GM20431 (cell line): ENCODE measurements around the gene FOXO1.

Source experiments
- in situ Hi-C: fragments of 300-500 bp; cut with MseI, MboI; formaldehyde crosslinking; loops from one replicate; pipeline ENCODE4 v1.15.0; 2020; ENCODE audit warnings: low sequenced_read_pairs; ENCODE audit not compliant: unreplicated experiment

The FOXO1 gene

DNA sequence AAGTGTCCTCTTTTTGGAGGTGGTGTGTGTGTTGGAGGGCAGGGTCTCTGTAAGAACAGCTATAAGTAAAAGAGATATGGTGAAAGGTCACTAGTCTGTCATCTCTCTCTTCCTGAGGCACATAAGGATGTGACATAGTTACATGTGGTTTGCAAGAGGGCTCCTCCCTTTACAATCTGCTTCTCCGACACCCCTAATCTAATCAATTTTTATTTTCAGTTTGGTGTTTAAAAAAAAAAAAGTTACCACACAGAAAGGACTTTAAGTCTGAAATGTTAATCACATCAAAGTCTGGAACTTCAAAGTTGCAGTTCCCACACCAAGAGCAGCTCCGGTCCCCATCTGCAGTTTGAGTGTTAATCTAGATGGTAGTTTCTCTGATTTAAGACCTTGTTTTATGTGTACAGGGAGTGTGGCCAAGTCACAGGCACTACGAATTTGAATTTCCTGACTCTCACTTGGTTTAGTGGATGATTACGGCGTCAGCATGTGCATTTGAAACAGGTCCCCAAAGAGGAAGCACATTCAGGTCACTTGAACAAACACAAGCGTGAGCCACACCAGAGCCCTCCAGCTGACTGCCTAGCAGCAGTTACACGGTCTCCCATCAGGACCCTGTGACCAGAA is 53.1 kb downstream of the FOXO1 start:
- in situ Hi-C loops, result no loop called here

DNA sequence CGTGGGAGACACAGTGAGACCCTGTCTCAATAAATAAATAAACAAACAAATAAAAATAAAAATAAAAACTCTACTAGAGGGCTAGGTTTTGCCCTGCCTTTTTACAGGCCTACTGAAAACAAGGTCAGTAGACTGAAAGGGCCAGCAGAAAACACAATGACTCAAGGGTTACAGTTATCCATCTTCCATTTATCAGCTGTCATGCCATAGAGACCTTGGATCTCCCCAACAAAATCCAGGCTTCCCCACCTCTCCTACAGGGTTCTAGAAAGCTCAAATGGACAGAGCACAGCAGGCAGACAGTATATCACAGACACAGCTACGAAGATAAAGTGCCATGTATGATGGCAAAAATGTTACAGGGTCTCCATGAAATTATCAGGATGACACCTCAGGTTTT is 54.4 kb downstream of the FOXO1 start:
- in situ Hi-C loops, result no loop called here

DNA sequence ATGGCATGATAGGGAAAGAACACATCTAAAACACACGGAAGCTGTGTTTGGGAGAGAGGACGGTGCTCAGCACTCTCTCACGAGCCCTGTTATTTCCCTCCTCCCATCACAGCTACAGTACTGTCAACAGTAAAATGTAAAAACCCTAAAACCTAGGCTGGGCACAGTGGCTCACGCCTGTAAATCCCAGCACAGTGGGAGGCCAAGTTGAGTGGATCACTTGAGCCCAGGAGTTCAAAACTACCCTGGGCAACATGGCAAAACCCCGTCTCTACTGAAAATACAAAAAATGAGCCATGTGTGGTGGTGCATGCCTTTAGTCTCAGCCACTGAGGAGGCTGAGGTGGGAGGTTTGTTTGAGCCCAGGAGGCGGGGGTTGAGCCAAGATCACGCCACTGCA is 54.8 kb downstream of the FOXO1 start:
- in situ Hi-C loops, result no loop called here

DNA sequence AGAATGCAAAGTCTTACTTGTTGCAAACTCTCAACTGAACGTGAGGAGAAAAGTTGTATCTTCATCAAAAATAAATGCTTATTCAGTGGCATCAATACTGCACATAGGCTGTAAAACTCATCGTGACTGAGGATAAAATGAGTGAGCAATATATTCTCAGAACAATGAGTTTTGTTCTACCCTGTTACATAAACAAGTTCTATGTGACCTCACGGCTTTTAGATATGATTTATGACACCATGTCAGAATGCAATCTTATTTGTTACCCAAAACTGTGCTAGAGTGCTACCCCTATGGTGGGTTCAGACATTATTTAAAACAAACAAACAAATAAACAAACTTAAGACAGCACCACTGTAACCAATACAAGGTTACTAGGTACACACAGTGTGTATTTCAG is 55.4 kb downstream of the FOXO1 start:
- in situ Hi-C loops, result no loop called here

DNA sequence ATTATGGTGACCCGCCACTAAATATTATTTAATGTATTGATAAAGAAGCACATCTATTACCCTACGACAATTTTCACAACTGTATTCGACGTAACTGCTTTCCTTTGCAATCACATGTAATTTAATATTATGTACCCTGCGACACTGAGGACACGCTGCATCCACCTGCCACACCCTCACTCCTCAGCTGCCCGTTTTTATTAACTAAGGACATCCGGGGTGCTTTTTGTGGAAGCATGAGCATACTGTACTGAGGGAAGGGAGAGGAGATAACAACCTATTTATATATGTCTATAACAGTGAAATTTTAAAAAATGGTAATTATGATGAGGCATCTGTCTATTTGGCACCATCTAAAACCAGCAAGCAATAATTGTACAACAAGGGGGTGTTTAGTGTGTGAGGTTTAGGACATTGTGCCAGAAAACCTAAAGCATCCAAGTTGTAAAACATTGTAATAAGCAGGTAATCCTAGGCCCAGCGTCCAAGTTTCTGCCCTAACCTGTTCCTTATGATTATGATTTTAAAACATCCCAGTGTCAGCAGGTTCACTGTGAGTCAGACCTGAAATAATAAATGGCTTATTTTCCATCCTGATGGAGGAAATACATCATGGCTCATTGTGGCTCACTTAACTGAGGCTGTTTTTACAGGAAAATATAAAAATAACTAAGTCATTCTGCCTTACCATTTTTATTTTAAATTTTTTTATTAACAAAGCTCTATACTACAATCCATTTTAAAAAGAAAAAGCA is 56.3 kb downstream of the FOXO1 start:
- in situ Hi-C loops, result no loop called here

DNA sequence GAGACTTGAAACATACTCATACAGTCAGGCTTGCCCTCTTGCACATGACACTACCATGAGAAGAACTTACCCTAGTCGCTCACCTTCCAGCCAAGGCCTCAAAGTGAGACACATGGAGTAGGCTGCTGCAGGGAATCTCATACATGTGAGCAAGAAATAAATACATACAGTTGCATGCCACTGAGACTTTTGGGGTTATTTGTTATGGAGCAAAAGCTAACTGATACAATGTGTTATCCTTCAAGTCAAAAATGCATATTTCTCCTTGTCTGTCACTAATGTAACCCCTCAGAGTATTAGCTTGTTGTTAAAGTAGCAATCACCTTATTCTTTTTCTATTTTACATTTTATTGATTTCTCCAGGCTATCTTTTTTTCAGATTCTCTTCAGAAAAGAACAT is 58.1 kb downstream of the FOXO1 start:
- in situ Hi-C loops, result no loop called here

DNA sequence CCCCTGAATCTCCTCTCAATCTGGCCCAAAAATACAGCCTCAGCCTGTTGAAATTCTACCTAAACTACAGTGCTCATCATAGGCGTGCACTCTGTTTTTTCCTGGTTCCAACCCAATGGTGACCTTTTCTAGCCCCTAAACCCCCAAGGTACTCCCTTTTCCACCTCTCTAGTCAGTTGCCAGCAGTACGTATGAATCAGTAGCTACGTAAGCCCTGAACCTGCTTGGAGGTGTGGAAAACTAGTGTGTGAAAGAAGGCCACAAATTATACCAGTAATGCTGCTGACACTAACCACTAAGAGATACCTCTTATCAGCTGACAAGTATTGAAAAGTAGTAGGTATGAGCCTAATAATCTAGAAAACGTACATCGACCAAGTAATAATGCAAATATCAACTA is 60.9 kb downstream of the FOXO1 start:
- in situ Hi-C loops, result no loop called here

DNA sequence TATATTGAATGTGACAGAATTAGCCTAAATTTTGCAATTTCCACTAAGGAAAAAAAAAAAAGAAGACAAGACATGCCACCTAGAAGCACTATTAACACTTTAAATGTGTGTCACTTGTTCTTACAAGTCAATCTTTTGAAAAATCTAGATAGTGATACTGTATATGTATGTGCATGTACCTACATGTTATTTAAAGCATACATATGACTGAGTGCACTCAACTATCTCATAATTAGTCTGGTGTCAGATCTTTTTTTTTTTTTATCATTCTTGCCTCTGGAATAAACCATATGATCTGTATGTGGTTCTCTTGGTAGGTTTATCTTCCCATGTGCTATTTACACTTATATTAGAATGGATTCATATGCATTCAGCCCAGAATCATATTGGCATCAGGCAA is 62.3 kb downstream of the FOXO1 start:
- in situ Hi-C loops, result no loop called here

DNA sequence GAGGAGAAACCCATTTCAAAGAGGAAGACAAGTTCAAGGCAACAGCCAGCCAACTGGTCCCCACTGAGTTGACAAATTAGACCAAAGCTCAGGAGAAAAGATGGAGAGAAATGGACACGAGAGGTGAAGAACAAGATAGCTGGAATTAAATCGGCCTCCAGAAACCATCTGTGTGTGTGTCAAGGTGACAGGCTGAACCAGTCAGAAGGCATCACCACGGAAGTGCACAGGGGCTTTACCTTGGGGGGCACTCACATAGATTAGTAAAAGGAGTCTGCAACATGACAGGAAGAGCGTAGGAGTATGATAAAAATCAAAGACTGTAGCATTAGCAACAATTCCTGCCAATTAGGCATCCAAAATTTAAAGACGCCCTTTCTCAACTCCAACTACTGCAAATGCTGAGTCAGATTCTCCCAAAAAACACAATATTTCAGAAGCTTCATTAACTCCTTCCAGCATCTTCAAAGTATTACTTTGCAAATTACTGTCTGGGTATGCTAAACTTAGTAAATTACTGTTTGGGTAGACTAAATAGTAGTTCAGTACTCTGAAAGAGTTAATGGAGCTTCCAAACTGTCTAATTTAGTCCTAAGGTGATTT is 66.2 kb downstream of the FOXO1 start:
- in situ Hi-C loops, result no loop called here

DNA sequence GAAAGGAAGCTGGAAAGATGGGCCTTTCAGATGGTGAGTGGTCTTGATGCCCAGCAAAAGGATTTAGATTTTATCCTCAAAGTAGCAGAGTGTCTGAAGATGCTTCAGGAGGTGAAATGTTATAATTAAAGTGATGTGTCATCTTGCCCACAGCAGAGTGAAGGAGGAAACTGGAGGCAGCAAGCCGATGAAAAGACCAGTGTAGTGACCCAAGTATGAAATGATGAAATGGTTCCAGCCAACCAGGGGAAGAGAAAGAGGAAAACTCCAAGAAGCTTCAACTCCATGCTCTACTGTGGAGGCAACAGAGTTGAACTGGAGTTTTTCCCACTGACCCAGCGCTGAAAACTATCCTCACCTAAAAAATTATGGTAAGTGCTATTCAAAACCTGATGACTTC is 66.7 kb downstream of the FOXO1 start:
- in situ Hi-C loops, result no loop called here

DNA sequence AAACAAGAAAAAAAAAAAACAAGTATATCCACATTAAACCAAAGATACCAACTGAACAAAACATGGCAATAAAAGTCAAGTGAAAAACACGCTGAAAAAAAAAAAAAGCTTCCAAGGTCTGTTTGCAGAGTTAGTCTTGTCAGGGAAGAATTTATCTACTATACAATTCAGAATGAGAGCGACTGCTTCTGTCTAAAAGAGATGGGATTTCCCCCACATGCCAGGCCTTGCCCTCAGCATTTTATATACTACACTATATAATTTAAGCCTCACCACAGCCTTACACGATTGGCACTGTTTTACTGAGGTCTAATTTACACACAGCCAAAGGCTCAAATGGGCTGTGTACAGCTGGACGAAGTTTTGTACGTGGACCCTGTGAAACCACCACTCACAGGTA is 67.3 kb downstream of the FOXO1 start:
- in situ Hi-C loops, result no loop called here

DNA sequence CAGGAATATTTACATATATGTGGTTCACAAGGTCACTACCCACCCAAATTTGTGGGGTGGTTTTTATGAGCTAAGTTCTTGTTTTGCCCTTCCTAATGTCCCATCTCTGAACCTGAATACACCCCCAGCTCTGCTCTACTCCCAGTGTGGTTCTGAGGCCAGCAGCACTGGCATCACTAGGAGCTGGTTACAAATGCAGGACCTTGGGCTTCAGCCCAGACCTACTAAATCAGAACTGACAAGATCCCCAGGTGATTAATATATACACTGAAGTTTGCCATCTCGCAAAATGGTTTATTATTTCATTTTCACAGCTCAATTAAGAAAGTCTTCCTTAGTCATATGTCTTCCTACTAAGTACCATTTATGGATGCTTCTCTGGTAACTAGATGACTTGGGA is 67.9 kb downstream of the FOXO1 start:
- in situ Hi-C loops, result no loop called here

DNA sequence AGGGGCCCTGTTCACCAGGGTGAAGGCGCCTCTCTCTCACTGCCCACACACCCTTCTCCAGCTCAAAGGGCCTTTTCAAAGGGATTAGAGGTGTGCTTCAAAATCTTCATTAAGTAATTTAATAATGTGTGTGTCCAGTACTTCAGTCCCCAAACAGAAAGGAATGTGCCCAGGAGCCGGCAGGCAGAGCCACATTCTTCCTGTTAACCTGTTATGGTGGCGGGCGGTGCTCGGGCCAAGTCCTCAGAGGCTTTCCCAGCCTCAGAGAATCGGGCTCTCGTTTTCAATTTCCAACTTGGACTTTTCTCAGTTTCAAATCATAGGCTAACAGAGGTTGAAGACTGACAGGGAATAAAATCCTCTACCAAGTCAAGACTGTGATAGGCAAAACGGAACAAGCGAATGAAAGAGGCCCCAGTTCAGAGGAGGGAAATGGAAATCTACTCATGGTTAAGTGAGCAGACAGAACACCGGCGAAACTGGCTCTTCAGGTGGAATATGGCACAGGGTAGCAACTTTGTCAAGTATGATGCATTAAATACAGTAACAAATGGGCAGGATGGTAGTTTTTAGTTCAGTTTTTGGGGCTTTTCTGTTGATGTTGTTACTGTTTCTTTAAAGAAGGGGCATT is 68.6 kb downstream of the FOXO1 start:
- in situ Hi-C loops, result no loop called here

DNA sequence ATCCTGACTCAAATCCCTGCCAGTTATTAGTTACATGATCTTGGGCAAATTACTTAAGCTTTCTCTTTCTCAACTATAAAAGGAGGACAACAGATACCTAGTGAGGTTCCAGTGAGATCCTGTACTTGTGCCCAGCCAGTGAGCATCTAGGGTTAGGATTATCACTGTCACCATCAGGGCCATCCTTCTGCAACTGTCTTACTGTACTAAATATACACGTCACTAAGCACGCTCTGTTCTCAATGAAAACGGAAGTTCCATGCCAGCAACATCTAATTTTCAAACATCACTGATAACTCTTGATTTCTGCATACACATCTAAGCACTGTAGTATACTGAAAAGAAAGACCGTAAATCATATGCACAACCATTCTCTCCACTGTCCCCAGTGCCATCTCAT is 70.0 kb downstream of the FOXO1 start:
- in situ Hi-C loops, result no loop called here

DNA sequence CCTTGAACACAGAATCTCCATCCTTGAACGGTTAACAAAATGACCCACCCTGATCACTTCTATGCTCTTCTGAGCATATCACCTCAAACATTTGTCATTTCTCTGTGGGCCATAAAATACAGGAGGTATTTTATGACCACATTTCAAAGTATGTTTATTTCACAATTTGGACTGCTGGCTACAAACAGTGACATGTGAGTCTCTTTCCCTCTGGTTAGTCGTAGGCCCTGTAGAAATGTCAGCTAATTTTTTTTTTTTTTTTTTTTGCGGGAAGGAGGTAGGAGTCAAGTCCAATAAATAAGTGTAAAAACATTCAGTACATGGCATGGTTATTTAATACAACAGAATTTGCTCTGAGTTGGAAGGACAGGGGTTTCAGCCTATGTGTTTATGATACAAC is 70.7 kb downstream of the FOXO1 start:
- in situ Hi-C loops, result no loop called here

DNA sequence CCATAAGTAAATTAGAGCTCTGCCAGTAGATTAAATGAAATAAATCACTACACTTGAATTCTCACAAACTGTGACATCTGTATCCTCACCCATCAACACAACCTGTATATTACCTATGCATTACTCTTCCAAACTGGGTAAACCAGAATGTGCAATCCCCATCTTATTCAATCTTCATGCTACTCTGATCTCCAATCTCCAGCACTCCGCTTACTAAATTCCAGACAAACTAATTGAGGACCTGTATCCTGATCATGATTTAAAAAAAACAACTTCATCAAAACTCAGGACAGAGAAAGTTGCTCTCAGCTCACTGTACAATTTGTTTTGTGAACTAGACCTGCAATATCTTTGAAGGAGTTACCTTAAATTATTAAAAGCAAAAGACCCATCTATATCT is 74.4 kb downstream of the FOXO1 start:
- in situ Hi-C loops, result no loop called here

DNA sequence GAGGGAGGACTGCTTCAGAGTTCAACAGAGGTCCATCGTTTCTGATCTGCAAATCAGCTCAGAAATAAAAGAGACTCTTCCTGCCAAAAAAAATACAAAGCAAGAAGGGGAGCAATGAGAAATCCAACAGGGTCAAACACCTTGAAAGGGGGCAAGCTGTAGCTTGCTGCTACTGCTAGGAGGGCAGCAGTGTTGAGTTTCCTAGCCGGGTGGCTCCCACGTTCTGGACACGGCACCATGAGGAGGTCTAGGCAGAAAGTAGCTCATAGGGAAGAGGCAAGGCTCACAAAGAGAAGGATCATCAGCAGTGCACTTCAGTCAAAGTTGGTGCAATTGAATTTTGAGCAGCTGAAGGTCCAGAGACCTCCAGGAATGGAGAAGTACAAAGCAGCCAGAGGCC is 75.3 kb downstream of the FOXO1 start:
- in situ Hi-C loops, result no loop called here

DNA sequence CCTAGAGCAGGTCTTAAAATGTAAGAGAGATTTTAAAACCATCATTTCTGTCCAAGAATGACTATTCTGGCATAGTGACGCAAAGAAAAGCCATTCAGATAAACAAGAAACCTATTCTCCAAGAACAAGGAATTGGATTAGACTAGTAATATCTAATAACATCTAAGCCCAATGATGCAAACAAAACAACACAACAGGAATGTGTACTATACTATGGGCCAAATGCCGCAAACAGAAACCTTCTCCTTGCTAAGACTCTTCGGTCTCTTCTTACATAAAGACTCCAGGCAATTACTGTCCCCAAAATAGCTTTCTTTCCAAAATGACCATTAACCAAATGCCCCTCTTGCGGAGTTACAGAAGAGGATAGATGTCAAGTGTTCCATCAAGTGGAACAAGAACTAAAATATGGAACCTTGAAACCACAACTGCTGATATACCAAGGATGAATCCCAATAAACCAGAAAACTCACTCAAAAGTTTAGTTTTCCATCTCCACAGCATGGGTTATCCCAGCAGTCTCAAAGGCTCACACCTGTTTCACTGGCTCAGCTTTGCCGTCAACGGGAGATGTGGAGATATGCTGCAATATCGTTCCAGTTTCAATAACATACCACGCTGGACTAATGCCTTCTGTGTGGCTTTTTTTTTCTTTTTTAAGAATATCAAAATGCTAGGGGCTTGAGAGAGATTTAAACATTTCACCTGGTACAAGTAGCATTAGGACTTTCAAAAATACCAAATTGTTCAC is 76.2 kb downstream of the FOXO1 start:
- in situ Hi-C loops, result no loop called here

DNA sequence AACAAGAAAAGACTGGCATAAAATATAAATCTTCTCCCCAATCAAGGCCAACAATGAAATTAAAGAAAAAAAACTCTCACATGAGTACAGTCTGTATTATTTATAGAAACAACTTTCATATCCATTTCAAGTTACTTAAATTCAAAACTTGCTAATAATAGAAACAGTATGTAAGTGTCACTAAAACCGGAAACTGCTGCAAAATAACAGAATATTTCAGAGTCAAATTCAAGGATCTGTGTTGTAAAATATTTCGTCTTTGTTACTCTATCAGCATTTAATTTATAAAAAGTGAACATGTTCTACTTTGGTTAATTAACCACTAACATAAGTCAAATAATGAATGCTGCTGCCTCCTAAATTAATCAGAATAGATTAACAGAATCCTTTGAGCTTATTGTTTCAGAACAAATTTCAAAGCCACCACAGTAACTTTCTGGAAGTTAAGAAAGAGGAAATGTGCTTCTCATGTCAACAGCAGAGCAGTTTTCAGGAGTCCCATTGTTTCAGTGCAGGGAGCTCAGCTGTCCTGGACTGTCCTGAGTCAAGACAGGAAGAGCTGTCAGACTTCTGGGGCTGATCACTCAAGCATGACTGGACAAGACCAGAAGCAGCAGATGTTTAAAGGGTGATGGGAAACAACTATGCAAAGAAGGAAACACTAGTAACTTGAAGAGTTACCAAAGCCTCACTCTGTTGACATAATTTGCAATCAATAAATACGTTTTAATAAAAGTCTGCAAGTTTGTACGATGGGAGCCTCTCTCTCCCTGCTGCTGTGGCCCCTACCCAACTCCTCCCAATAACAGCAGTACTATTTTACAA is 76.9 kb downstream of the FOXO1 start:
- in situ Hi-C loops, result no loop called here

DNA sequence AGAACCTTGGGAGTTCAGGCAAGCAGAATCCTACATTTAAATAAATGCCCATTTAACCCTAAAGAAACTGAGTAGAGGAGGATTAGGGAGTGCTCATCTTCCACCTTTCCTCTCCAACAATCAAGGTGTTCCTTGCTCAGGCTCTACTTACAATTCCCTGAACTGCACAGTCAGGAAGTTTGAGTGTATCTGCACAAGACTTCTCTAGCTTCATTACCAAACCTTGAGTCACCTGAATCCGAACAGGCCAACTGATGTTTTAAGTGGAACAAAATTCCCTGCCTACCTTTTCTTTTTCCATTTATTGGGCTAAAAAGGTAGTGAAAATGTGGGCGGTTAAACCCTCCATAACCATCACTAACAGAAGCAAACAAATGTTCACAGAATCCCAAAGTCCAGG is 78.3 kb downstream of the FOXO1 start:
- in situ Hi-C loops, result no loop called here
